Retinal pigment epithelial cell (primary cell): Measurements from ENCODE around the gene HPCAL4.

Source experiments
- DNase-seq: peaks from one replicate; pipeline ENCODE4 v3.0.0-alpha.2; 2010; ENCODE audit warnings: low read depth
- H3K4me3 ChIP-seq: 2 replicates; pipeline ENCODE4 v1.5.1; 2011; ENCODE audit warnings: mild to moderate bottlenecking, low read length, control low read depth, moderate library complexity
- TF ChIP-seq, protein P1 (sequence below): conservative IDR thresholded peaks from 2 replicates; pipeline ENCODE4 v1.5.1; 2011; ENCODE audit warnings: low read depth, low read length, control low read depth, inconsistent platforms

Gene HPCAL4

GRCh38 chr1:39692152-39693074, 1.2 kb upstream of the HPCAL4 start:
- peak overlapping the region; percentile 30 for H3K4me3 ChIP-seq
- no peak for DNase-seq
- TF ChIP-seq, protein P1, sequence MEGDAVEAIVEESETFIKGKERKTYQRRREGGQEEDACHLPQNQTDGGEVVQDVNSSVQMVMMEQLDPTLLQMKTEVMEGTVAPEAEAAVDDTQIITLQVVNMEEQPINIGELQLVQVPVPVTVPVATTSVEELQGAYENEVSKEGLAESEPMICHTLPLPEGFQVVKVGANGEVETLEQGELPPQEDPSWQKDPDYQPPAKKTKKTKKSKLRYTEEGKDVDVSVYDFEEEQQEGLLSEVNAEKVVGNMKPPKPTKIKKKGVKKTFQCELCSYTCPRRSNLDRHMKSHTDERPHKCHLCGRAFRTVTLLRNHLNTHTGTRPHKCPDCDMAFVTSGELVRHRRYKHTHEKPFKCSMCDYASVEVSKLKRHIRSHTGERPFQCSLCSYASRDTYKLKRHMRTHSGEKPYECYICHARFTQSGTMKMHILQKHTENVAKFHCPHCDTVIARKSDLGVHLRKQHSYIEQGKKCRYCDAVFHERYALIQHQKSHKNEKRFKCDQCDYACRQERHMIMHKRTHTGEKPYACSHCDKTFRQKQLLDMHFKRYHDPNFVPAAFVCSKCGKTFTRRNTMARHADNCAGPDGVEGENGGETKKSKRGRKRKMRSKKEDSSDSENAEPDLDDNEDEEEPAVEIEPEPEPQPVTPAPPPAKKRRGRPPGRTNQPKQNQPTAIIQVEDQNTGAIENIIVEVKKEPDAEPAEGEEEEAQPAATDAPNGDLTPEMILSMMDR, result no peak

DNA sequence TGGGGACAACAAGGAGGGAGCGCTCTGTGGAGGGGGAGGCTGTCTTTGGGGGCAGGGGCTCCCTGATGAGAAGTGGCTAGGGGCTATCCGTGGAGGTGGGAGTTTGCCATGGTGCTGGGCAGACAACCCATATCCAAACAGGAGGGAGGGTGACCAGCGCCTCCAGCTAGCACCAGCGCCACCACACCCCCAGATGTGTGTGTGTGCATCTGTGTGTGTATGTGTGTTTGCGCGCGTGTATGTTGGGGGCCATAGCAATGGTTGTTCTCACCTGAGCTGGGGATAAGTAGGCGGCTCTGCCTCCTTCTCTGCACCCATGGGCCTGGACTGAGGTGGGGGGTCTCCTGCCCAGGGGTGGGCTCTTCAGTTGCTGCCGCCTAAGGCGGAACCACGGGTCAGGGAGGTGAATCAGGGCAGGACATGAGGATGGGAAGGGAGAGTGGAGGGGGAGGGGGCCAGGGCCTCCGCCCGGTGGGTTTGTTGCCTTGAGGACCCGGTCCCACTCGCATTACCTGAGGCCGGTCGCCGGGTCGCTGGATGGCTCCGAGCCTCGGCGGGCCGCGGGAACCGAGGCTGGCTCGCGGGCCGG, 345 bp downstream of the HPCAL4 start:
- TF ChIP-seq, protein P1, result no peak
- no peak for DNase-seq
- H3K4me3 ChIP-seq, result no peak overlapping the region

GRCh38 chr1:39690225-39690624, 1.0 kb downstream of the HPCAL4 start:
- TF ChIP-seq, protein P1, result no peak
- no peak overlapping the region for H3K4me3 ChIP-seq

DNA sequence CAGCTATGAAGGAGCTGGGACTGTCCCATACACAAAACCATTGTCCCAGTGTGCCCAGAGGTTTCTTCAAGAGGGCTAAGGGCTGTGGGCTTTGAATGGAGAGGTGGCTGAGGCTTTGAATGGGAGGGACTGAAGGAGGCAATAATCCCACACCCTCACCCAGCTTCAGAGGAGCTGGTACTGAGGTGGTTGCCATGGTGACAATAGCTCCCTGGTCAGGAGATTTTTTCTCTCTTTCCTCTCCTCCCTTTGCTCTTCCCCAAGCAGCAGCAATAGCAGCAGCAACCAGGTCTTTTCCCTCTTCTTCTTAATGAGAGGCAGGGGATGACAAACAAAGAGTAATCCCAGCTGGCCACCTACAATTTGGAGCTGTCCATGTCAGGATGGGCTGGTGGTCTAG, 1.6 kb downstream of the HPCAL4 start:
- TF ChIP-seq, protein P1, result no peak
- H3K4me3 ChIP-seq, result no peak overlapping the region
- DNase-seq, result no peak

More at GRCh38 chr1:39690225-39690624, 1.0 kb downstream of the HPCAL4 start:
- no peak for DNase-seq

DNA sequence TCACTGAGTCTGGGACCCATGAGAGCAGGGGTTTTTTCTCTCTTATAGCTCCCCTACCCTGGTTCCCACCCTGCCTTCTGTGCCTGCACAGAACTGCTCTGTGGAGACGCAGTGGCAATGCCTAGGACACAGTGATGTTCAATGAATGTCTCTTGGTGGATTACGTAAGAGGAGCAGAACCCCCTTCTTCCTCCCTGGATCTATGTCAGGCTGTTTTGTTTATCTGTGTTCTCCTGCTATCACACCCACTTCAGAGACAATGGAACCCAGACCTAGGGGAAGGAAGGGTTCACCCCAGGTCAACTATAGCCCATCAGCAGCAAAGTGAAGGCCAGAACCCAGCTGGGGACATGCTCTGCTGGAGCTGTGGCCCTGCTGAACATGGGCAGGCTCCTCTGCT, 2.0 kb downstream of the HPCAL4 start:
- DNase-seq, result no peak
- H3K4me3 ChIP-seq, result no peak overlapping the region
- TF ChIP-seq, protein P1, result no peak

- TF ChIP-seq, protein P1, result no peak
- no peak for DNase-seq
- no peak overlapping the region for H3K4me3 ChIP-seq
Observed at GRCh38 chr1:39688706-39689105, 2.5 kb downstream of the HPCAL4 start.

GRCh38 chr1:39687243-39687642, 4.0 kb downstream of the HPCAL4 start:
- H3K4me3 ChIP-seq, result no peak overlapping the region
- no peak for DNase-seq
- TF ChIP-seq, protein P1, result no peak
